ENCODE data around the gene NLK.
"Not testable (repeated sequence)": the region's sequence is repeated elsewhere in the genome, so short reads cannot be mapped to it uniquely, and the experiment has no call there.

NLK gene

GRCh38 chr17:28096756-28097155 is 54.3 kb downstream of the NLK start:
- no peak for DNase-seq (ENCODE audit: low read depth)
- TF ChIP-seq CTCF (IDR thresholded peaks at IDR 0.05; ENCODE audit: control insufficient read depth, extremely low read depth, insufficient read depth): no peak
- no peak overlapping the region for H3K4me3 ChIP-seq (ENCODE audit: low read depth, low read length)

- DNase-seq (ENCODE audit: low read depth): no peak
- no peak overlapping the region for H3K4me3 ChIP-seq (ENCODE audit: low read depth, low read length)
- no peak for TF ChIP-seq CTCF (IDR thresholded peaks at IDR 0.05; ENCODE audit: control insufficient read depth, extremely low read depth, insufficient read depth)
Measured at GRCh38 chr17:28097254-28097653, 54.8 kb downstream of the NLK start.

- no peak for DNase-seq (ENCODE audit: low read depth)
- no peak for TF ChIP-seq CTCF (IDR thresholded peaks at IDR 0.05; ENCODE audit: control insufficient read depth, extremely low read depth, insufficient read depth)
- H3K4me3 ChIP-seq (ENCODE audit: low read depth, low read length): no peak overlapping the region
Measured at GRCh38 chr17:28097901-28098300, 55.4 kb downstream of the NLK start.

- not testable (repeated sequence) for H3K4me3 ChIP-seq (ENCODE audit: low read depth, low read length); DNase-seq (ENCODE audit: low read depth)
Measured at GRCh38 chr17:28098591-28098990, 56.1 kb downstream of the NLK start.

- no peak overlapping the region for H3K4me3 ChIP-seq (ENCODE audit: low read depth, low read length)
- TF ChIP-seq CTCF (IDR thresholded peaks at IDR 0.05; ENCODE audit: control insufficient read depth, extremely low read depth, insufficient read depth): no peak
Measured at GRCh38 chr17:28100251-28100650, 57.8 kb downstream of the NLK start.

GRCh38 chr17:28100936-28101335 is 58.5 kb downstream of the NLK start:
- H3K4me3 ChIP-seq (ENCODE audit: low read depth, low read length): no peak overlapping the region
- no peak for TF ChIP-seq CTCF (IDR thresholded peaks at IDR 0.05; ENCODE audit: control insufficient read depth, extremely low read depth, insufficient read depth)
- no peak for DNase-seq (ENCODE audit: low read depth)

More at GRCh38 chr17:28100251-28100650, 57.8 kb downstream of the NLK start:
- no peak for DNase-seq (ENCODE audit: low read depth)

- DNase-seq (ENCODE audit: low read depth): no peak
- H3K4me3 ChIP-seq (ENCODE audit: low read depth, low read length): no peak overlapping the region
- TF ChIP-seq CTCF (IDR thresholded peaks at IDR 0.05; ENCODE audit: control insufficient read depth, extremely low read depth, insufficient read depth): no peak
Measured at GRCh38 chr17:28101919-28102318, 59.4 kb downstream of the NLK start.

Measured in LNCaP clone FGC (cell line).